ENCODE measurements around the gene GRID1.

Gene GRID1

DNA sequence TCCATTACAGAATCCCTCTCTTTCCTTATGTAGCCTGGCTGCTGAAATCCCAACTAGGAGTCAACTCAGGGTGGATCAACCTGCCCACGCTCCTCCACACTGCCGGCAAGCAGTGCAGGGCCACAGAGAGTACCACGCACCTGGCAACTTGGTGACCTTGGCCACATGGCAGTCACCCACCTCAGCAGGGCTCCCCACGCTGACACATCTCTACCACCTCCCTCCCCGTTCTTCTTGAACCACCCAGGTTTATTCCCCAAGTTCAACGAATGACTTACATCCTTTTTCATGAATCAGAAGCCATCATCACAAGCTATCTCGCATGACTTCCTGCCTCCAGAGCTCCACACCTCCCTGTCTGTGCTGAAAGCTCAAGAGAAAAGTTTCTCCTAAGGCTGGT, 153.4 kb downstream of the GRID1 start:
- DNase-seq (ENCODE audit: low spot score): no peak

DNA sequence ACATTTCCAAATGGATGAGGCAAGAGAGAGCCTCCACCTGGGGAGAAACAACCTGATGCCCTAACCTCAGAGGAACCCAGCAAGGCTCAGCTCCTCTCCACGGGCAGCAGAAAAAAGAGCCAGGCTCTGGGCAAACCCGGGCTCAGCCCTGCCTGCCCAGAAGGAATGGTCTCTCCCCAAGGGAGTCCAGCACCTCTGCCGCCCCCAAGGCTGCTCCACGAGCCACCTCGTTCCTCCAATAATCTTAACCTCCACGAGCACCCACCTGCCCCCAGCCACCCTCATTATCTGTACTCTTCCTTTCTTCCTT, 154.2 kb downstream of the GRID1 start:
- DNase-seq (ENCODE audit: low spot score): no peak

DNA sequence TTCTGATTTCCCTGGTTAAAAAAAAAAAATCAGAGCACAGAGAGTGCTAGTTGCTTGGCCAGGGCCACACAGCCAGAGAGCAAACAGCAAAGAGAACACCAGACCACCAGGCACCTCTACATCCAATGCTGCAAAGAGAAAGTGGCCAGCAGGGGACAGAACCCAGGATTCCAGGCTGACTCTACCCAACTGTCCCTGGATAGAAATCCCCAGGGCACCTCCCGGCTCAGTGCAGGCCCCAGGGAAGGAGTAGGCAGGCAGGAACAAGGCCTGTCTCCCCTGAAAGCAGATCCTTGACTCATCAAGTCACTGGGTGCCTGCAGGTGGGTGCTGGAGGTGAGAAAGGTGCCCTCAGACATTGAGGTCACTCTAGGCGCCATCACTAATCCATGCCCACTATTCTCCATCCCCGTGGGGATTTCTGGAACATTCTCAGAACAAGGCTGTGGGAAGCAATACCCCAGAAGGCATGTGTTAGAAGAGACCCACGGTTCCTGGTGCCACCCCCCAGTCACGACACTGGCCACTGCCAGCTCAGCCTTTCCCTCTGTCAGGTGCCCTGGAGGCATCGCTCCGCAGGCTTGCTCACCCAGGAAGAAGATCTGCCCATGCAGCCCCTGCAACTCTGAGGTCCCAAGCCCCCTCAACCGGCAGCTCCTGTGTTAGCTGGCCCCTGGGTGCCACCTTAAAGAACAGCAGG, 154.8 kb downstream of the GRID1 start:
- DNase-seq (ENCODE audit: low spot score): no peak

DNA sequence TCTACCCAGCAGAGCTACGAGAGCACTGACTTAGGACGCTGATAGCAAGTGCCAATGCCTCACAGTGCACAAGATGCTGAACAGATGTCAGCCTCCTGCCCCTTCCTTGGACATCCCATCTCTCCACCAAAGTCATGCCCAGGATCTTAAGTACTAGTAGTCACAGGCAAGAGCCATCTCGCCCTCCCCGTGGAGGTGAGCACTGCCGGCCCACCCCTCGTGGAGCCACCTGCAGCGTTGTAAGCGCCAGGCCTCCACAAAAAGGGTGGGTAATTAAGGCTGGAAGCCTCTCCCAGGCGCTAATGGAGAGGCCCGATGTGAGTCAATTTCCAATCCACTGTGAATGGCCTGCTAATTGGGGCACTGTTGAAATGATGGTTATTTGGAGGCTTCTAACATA, 156.2 kb downstream of the GRID1 start:
- DNase-seq (ENCODE audit: low spot score): no peak

DNA sequence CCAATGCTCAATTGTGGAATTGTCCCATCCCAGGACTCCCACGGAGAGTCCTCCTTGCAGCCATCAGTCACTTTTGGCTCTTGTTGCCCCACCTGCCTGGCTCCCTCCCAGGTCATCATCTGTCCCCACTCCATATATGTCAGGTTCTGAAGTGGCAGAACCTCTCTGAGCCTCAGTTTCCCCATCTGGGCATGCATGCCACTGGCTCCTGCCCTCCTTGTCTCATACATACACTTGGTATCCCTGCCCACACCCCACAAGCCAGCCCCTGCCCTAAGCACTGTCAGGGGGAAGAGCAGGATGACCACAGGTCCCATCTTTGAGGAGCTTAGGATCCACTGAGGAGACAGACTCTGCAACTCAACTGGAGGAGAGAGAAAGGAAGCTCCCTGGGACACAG, 156.9 kb downstream of the GRID1 start:
- DNase-seq (ENCODE audit: low spot score): no peak

DNA sequence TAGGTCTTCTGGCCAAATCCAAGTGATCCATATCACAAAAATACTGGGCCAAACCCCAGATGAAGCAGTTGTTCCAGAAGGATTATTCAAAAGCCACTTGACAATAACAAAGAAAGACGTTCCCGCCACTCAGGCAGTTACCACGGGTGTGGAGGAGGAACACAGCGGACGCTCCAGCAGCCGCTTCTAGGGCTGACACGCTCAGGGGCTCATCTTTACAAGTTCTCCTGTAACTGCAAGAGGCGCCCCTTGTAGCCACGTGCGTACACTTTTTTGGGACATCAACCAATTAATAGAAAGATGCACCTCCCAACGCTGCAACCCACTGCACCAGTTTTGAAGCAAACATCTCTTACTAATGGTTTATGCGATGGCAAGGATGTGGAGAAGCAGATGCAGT, 159.4 kb downstream of the GRID1 start:
- no peak for DNase-seq (ENCODE audit: low spot score)

DNA sequence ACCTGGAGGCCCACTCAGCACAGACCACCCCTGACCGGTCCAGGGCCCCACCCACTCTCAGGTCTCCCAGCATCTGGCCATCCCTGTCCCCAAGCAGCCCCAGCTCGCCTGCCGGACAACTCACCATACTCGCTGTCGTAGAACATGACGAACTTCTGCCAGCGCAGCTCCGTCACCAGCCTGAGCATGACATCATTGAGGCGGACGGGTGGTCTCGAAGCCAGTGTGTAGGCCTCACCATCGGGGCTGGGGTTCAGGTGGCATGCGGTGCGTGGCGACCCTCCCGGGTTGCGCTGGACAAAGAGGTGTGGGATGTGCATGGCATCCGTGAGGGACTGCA, 160.4 kb downstream of the GRID1 start:
- no peak for DNase-seq (ENCODE audit: low spot score)

DNA sequence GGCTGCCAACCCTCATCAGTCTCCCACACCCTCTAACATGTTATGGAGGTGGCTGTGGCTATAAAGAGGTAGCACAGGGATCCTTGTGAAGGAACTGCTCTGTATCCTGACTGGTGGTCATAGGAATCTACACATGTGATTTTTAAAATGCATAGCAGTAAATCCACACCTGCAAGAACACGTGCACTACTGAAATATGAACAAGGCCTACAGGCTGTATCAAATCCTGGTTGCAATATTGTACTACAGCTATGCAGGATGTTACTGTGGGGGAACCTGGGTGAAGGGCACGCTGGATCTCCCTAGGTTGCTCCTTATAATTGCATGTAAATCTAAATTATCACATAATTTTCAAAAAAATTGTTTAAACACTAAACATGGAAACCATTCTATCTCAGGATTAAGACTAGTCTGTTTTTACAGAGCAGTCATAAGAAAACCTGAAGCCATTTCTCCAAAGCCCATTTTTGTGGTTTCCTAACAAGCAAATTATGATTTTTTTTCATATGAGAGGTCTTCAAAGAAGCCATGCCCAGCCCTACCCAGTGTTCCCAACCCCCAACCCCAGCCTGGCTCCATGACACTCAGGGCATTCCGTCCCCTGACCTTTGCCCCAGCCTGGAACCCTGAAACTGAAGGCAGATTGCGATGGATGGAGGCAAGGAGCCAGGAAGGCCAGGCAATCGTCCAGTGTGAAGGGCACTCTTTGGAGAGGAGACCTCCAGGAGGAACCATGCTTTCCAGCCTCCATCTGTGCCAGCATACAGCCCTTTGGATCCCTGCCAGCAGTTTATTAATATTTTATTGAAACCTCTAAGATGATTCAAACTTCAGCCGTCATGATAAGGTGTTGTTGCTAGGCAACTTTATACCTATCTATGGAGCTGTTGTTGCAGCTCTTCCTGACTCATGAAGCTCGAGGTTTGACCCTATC, 161.0 kb downstream of the GRID1 start:
- no peak for DNase-seq (ENCODE audit: low spot score)

DNA sequence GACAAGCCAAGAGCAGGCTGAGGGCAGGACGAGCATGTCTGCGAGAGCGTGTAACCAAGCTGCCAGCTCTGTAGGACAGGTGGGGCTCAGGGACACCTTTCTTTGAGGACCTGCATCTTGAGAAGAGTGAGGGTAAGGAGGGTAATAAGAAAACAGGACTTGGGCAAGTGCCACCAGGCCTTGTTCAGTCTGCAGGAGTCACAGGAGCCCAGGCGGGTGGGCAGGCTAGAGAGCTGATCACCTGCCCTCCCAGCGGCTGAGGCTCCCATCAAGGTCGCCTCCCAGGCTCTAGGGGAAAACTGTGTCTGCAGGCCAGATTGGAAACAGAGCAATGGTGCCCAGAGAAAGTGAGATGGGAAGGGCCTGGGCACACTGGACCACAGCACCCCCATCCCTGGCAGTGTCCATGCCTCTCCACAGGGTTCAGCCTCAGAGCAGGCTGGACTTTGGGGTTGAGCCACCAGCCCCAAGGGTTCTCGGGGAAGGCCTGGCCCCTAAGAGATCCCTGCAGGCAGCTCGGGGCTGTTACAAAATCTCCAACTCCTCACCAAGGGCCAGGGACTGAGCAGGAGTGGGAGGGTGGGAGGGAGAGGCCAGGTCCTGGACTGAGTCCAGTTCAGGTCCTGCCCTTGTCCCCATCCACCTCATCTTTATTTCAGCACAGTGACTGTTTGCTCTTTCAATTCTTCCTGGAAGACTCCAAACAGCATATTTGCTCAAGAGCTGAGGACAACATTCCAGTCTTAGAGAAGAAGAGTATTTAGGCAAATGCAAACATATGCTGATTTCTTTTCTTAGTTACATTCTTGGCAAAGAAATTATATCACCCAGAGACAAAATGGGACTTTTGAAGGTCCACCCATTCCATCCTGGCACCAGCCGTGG, 161.9 kb downstream of the GRID1 start:
- DNase-seq (ENCODE audit: low spot score): no peak

DNA sequence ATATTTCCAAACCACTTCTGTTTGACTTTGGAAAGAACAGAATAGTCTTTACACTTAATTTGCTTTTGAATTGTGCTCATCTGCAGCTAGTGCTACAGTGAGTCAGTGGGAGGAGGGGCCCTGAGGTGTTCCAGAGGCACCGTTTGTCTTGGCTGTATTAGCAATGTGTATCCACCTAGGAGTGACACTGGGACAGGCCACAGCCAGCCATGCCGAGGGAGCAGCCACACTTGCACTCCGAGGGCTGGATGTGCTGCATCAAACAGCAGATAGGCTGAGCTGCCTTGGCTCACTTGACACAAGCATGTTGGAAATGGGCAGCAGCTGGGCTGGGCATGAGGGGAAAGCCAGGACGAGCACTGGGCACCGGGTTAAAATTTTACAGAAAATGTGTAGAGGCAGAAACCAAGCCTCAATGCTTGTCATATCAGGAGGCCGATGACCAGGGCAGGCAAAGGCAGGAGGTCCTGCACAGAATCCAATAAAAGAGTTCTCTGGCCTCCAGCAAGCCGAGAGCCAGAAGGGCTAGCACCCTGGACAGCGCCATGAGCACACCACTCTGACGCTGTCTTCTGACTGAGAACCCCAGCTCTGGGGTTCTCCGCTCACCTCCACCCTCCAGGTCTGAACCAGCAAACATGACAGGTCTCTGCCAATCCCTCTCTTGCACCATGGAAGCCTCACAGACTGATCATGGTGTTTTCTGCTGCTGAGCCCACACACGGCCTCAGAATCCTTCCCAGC, 163.3 kb downstream of the GRID1 start:
- DNase-seq (ENCODE audit: low spot score): peak; percentile 29

DNA sequence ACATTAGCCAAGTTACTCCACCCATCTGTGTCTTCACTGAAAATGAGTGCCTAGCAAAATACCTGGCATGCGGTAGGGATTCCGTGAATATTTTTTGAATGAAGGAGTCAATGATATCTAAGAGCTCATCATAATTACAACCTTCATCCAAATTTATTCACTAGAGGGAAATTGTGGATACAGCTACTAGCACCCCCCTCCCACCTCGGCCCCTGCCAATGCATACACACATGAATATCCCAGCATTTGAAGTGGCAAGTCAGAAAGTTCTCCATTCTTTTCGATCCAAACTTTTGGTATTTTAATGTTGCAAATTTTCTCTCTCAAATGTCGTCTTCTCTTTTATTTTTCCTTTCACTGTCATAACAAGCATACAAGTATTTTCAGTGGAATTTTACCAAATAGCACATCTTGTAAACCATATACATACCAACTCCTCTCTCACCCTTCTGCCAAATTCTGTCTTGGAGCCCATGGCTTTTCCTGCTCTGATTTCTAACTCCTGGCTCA, 164.3 kb downstream of the GRID1 start:
- no peak for DNase-seq (ENCODE audit: low spot score)

DNA sequence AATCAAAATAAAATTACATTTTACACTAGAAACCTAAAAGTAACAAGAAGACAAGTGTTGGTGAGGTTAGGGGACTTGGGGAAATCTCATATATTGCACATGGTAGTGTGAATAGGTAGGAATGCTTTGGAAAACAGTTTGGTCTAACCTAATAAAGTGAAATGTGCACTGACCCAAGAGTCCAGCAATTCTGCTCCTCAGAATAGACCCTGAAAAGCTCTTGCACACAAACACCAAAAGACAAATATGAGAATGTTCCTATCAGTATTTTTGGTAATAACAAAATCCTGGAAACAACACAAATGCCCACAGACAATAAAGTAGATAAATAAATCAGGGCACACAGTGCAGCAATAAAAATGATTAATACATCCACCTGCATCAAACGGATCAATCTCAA, 165.7 kb downstream of the GRID1 start:
- DNase-seq (ENCODE audit: low spot score): no peak

DNA sequence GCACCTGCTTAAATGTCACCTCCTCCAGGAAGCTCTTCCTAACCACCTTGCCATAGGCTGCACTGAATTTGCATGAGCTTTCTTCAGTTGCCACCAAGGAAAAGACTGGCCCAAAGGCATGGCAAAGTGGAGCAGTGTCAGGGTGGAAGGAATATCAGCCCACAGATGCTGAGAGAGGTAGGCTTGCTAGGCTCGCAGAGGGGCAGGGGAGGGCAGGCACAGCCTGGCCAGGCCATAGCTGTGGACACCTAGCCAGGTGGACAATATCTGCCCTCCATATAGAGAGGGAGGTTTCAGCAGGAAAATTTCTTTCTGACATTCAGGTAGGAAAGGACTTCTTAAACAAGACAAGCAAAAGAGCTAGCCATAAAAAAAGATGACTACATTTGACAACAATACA, 166.3 kb downstream of the GRID1 start:
- DNase-seq (ENCODE audit: low spot score): no peak

DNA sequence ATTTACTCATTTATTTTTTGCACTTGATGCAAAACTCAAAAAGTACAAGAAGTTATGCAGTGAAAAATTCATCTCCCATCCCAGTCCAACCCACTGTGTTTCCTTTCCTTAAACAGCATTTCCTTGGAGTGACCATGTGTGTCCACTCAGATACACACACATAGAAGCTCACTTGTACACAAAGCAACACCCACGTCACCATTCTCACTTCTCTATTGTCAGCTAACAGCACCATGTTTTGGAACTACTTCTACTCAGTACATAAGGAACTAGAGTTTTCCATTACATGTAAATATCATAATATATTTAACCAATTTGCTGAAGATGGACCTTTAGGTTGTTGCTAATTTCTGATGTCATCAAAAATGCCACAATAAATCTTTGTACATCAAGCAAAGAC, 167.6 kb downstream of the GRID1 start:
- no peak for DNase-seq (ENCODE audit: low spot score)

DNA sequence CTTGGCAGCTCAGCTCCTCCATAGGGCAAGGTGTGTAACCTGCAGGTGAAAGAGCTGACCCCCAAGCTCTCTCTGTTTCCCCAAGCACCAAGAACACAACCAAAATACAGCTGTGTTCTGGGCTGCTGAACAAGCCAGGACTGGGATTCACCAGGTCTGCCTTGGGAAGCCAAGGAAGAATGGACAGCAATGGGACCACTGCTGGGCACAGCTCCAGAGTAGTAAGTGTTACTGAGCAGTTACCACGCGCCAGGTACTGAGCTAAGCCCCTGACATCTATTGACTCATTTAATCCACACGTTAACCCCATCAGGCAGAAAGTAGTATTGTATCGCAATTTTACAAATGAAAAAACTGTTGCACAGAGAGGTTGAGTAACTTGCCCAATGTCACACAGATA, 168.3 kb downstream of the GRID1 start:
- DNase-seq (ENCODE audit: low spot score): no peak

DNA sequence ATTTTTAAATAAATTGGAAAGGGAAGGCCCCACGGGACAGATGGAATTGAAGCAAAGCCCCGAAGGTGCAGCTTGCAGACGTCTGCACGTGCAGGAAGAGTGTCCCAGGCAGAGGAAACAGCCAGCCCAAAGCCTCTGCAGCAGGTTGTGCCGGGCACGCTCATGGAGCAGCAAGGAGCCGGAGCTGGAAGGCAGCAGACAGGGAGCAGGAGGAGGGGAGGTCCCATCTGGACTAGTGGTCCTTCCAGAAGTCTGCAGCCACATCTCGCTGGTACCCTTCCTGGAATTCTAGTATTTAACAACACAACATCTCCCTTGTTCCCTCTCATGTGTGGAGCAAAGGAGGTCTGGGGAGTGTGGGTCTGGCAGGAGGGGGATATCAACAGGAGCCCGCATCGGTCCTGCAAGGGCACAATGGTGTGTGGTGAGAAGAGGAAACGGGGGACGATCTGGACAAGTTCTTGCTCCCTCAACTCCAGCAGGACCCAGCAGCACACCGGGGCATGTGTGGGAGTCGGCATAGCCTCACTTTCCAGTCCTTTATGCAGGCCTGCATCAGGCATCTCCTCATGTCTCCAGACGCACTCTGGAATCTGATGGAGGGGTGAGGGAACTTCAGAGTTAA, 169.3 kb downstream of the GRID1 start:
- no peak for DNase-seq (ENCODE audit: low spot score)

DNA sequence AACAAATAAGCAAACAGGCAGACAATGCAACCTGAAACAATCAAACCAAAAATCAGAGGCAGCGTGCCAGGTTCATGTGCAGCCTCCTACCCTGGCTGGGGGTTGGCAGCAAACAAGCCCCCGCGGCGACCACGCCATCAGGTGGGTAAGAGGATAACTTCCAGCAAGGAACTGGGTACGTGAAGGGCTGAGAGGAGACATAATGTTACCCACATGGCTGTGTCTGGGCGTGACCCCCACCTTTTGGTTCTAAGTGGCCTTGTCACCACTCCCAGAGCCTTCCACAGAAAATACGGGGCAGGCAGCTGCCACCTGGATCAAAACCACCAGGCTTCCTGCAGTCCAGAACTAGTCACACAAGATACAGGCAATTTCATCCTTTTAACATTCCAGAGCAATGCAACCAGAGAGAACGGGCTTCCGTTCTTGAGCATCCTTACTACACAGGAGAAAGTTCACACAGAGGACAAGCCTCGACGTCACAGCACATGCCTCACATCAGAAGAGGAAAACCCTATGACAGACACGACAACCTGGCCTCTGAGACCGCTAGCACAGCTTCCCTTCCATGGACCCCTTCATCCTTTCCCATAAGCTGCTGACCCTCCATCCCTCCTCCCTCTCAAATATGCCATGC, 171.0 kb downstream of the GRID1 start:
- DNase-seq (ENCODE audit: low spot score): no peak

DNA sequence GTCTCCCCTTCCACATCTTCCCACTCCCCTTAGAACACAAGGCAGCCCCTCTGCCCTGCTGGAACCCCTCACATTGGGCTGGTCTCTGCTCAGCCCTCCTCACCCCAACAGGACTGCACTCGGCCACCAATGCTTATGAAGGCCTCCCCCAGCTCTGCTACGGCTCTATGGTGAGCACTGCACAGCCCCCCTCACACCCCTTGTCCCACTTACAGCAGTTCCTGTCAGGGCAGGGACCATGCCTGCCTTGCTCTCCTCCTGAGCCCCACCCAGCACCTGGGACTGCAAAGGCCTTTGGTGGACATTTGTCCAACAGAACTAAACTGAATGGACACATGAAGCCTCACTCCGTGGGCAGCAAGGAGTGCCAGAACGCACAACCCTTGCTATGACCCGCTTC, 171.9 kb downstream of the GRID1 start:
- no peak for DNase-seq (ENCODE audit: low spot score)

DNA sequence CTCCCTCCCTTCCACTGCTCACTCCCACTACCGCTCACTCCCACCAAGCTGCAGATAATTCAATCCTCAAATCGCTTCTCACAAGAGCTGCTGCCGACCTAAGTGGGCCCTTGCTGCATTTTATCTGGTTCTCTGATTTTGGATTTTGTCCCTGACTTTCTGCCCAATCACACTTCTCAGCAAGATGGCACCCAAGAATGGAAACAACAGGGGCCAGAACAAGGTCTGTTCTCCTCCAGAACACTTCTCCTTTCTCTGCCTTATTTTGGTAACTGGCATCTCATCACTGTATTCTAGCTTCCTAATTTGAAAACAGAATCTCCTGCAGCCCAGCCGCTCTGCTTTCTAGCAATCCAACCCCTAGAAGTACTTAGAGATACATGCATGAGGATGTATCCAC, 172.8 kb downstream of the GRID1 start:
- DNase-seq (ENCODE audit: low spot score): no peak

DNA sequence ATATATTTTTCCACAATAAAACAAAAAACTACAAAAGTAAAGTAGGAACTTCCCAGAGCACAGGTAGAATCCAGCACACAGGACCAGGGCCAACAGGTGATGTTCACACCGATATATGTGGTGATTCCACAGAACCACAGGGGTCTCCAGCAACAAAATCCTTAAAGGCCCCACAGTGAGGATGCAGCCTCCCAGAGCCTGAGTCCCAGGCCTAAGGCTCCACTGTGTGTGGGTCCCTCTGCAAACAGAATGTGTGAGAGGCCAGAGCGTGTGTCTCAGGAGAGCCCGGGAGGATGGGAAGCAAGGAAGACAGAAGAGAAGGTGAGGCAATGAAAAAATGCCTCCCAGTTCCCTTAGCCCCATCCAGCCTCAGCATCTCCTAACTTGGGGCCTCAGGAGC, 173.9 kb downstream of the GRID1 start:
- DNase-seq (ENCODE audit: low spot score): no peak

DNA sequence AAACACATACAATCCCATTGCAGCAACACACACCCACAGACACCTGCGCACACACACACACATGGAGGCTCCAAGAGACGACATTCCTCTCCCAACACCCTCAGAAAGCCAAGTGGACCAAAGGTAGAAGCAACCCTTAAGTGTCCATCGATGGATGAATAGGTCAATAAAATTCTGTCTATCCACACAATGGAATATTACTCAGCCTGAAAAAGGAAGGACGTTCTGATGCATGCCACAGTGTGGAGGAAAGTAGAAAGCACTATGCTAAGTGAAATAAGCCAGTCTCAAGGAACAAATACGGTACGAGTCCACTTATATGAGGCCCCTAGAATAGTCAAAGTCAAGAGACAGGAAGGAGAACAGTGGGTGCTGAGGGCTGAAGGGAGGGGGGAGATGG, 174.4 kb downstream of the GRID1 start:
- DNase-seq (ENCODE audit: low spot score): no peak

Measured in AG08396 (cell line).